Activated CD4-positive, alpha-beta T cell treated with anti-CD3 and anti-CD28 coated beads, Interleukin-2, Interleukin-4, amounts not matched to agents 100 ng/mL and 50 ng/mL, durations not matched to agents 16 hours and 8 hours (primary cell): ENCODE results near the gene BAMBI.
"Not testable (repeated sequence)": the region's sequence is repeated elsewhere in the genome, so short reads cannot be mapped to it uniquely, and the experiment has no call there.

ENCODE experiments used
- DNase-seq: peaks from one replicate; pipeline ENCODE4 v3.0.0-alpha.2; 2020; ENCODE audit warnings: low spot score

BAMBI gene

GRCh38 chr10:28676968-28677887 is at the start of gene BAMBI:
Gene BAMBI, plus strand, starts transcription at chr10:28677521. Its CDS starts 377 bp downstream, at chr10:28677898.
- DNase-seq: peak; percentile 86

GRCh38 chr10:28628184-28628893 is 49.0 kb upstream of the BAMBI start:
- peak; percentile 76 for DNase-seq

GRCh38 chr10:28631896-28632583 is 45.3 kb upstream of the BAMBI start:
- DNase-seq: no peak

- DNase-seq: no peak
Observed at GRCh38 chr10:28632584-28632945, 44.8 kb upstream of the BAMBI start.

- DNase-seq: no peak
Observed at GRCh38 chr10:28633750-28634149, 43.6 kb upstream of the BAMBI start.

GRCh38 chr10:28637346-28637745 is 40.0 kb upstream of the BAMBI start:
- DNase-seq: no peak

- DNase-seq: no peak
Observed at GRCh38 chr10:28638392-28638791, 38.9 kb upstream of the BAMBI start.

- no peak for DNase-seq
Observed at GRCh38 chr10:28640551-28640950, 36.8 kb upstream of the BAMBI start.

- no peak for DNase-seq
Observed at GRCh38 chr10:28644647-28645046, 32.7 kb upstream of the BAMBI start.

- DNase-seq: no peak
Observed at GRCh38 chr10:28652106-28652505, 25.2 kb upstream of the BAMBI start.

GRCh38 chr10:28652703-28653102 is 24.6 kb upstream of the BAMBI start:
- no peak for DNase-seq

- DNase-seq: not testable (repeated sequence)
Observed at GRCh38 chr10:28658824-28659223, 18.5 kb upstream of the BAMBI start.

- no peak for DNase-seq
Observed at GRCh38 chr10:28661035-28661434, 16.3 kb upstream of the BAMBI start.

GRCh38 chr10:28663576-28664368 is 13.5 kb upstream of the BAMBI start:
- DNase-seq: peak; percentile 76

GRCh38 chr10:28664369-28664740 is 13.0 kb upstream of the BAMBI start:
- DNase-seq: no peak

GRCh38 chr10:28666751-28667467 is 10.4 kb upstream of the BAMBI start:
- DNase-seq: no peak

- DNase-seq: peak; percentile 30
Observed at GRCh38 chr10:28668363-28669226, 8.7 kb upstream of the BAMBI start.

- DNase-seq: no peak
Observed at GRCh38 chr10:28669227-28670173, 7.8 kb upstream of the BAMBI start.

- no peak for DNase-seq
Observed at GRCh38 chr10:28674782-28675181, 2.5 kb upstream of the BAMBI start.
